HEK293 (cell line): Measurements from ENCODE around the gene KCNAB2.

Experiments
- OVOL3 ChIP-seq: fragments of 450-650 bp; formaldehyde crosslinking; IDR thresholded peaks from 2 replicates; pipeline ENCODE4 v1.5.1; 2016; ENCODE audit warnings: missing biosample characterization, missing genetic modification characterization
- REPIN1 ChIP-seq: fragments of 450-650 bp; formaldehyde crosslinking; IDR thresholded peaks from 2 replicates; pipeline ENCODE4 v1.5.1; 2017; ENCODE audit warnings: missing biosample characterization, missing genetic modification characterization, low read depth
- SETDB1 ChIP-seq: IDR thresholded peaks from one replicate; pipeline ENCODE4 v1.6.1; 2017; ENCODE audit warnings: mild to moderate bottlenecking, low read length, moderate library complexity, mixed read lengths; ENCODE audit not compliant: insufficient read length
- WT1 ChIP-seq: fragments of 450-650 bp; formaldehyde crosslinking; IDR thresholded peaks from 2 replicates; pipeline ENCODE4 v1.5.1; 2016; ENCODE audit warnings: missing biosample characterization, missing genetic modification characterization
- YY1 ChIP-seq: fragments of 450-650 bp; formaldehyde crosslinking; IDR thresholded peaks from 2 replicates; pipeline ENCODE4 v1.5.1; 2018; ENCODE audit warnings: missing biosample characterization, missing genetic modification characterization
- ZNF302 ChIP-seq: fragments of 450-650 bp; formaldehyde crosslinking; IDR thresholded peaks from 2 replicates; pipeline ENCODE4 v1.5.1; 2016; ENCODE audit warnings: missing biosample characterization, missing genetic modification characterization, low read depth
- ZNF521 ChIP-seq: fragments of 450-650 bp; formaldehyde crosslinking; IDR thresholded peaks from 2 replicates; pipeline ENCODE4 v1.5.1; 2017; ENCODE audit warnings: missing biosample characterization, mild to moderate bottlenecking, missing genetic modification characterization
- TF ChIP-seq, protein P1 (sequence below): fragments of 450-650 bp; formaldehyde crosslinking; IDR thresholded peaks from 2 replicates; pipeline ENCODE4 v1.5.1; 2016; ENCODE audit warnings: missing biosample characterization, missing genetic modification characterization
- TF ChIP-seq, protein P2 (sequence below): sonication (generic); formaldehyde crosslinking; IDR thresholded peaks from 2 replicates; pipeline ENCODE4 v1.8.1; 2022; ENCODE audit warnings: mild to moderate bottlenecking, moderate library complexity, missing genetic modification reagents
- TF ChIP-seq, protein P3 (sequence below): fragments of 450-650 bp; formaldehyde crosslinking; IDR thresholded peaks from 2 replicates; pipeline ENCODE4 v1.5.1; 2016; ENCODE audit warnings: missing biosample characterization, missing genetic modification characterization
- TF ChIP-seq, protein P4 (sequence below): fragments of 450-650 bp; IDR thresholded peaks from 2 replicates; pipeline ENCODE4 v1.5.1; 2018; ENCODE audit warnings: missing biosample characterization, missing genetic modification characterization
- TF ChIP-seq, protein P5 (sequence below): fragments of 450-650 bp; formaldehyde crosslinking; IDR thresholded peaks from 2 replicates; pipeline ENCODE4; 2016; ENCODE audit warnings: missing biosample characterization, missing genetic modification characterization

DNA sequence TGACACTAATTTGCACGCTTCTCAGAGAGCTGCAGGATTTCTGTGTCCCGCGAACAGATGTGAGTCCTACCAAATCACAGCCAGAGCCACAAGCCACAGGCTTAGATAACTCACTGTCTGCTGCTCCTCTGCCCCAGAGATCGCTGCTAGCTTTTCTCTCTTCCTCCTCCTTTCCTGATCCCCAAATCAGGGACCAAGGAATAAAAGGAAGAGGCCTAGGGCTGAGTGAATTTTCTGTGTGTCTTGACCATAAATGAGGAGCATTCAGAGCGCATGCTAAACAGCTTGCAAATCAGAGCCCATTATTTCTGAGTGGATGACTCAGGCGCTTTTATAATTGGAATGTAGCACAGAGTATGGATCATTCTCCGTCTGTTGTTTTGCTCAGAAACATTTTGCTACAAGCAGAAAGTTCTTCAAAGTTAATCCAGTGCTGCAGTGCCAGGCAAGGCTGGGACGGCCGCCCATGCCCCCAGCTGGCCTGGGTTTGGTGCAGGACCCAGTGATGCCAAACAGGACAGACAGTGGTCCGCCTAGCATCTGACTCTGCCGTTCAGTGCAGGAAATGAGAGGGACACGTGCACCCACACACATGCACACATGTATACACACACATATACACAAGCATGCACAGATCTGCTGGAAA lies 38.2 kb downstream of the KCNAB2 start:
- no peak for TF ChIP-seq ZNF302 (tag by site-specific recombination)
- TF ChIP-seq, protein P1, sequence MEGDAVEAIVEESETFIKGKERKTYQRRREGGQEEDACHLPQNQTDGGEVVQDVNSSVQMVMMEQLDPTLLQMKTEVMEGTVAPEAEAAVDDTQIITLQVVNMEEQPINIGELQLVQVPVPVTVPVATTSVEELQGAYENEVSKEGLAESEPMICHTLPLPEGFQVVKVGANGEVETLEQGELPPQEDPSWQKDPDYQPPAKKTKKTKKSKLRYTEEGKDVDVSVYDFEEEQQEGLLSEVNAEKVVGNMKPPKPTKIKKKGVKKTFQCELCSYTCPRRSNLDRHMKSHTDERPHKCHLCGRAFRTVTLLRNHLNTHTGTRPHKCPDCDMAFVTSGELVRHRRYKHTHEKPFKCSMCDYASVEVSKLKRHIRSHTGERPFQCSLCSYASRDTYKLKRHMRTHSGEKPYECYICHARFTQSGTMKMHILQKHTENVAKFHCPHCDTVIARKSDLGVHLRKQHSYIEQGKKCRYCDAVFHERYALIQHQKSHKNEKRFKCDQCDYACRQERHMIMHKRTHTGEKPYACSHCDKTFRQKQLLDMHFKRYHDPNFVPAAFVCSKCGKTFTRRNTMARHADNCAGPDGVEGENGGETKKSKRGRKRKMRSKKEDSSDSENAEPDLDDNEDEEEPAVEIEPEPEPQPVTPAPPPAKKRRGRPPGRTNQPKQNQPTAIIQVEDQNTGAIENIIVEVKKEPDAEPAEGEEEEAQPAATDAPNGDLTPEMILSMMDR (tag by site-specific recombination): no peak
- no peak for TF ChIP-seq YY1 (tag by site-specific recombination)
- TF ChIP-seq, protein P2, sequence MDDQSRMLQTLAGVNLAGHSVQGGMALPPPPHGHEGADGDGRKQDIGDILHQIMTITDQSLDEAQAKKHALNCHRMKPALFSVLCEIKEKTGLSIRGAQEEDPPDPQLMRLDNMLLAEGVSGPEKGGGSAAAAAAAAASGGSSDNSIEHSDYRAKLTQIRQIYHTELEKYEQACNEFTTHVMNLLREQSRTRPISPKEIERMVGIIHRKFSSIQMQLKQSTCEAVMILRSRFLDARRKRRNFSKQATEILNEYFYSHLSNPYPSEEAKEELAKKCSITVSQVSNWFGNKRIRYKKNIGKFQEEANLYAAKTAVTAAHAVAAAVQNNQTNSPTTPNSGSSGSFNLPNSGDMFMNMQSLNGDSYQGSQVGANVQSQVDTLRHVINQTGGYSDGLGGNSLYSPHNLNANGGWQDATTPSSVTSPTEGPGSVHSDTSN (CRISPR knock-in tag): no peak
- TF ChIP-seq, protein P3, sequence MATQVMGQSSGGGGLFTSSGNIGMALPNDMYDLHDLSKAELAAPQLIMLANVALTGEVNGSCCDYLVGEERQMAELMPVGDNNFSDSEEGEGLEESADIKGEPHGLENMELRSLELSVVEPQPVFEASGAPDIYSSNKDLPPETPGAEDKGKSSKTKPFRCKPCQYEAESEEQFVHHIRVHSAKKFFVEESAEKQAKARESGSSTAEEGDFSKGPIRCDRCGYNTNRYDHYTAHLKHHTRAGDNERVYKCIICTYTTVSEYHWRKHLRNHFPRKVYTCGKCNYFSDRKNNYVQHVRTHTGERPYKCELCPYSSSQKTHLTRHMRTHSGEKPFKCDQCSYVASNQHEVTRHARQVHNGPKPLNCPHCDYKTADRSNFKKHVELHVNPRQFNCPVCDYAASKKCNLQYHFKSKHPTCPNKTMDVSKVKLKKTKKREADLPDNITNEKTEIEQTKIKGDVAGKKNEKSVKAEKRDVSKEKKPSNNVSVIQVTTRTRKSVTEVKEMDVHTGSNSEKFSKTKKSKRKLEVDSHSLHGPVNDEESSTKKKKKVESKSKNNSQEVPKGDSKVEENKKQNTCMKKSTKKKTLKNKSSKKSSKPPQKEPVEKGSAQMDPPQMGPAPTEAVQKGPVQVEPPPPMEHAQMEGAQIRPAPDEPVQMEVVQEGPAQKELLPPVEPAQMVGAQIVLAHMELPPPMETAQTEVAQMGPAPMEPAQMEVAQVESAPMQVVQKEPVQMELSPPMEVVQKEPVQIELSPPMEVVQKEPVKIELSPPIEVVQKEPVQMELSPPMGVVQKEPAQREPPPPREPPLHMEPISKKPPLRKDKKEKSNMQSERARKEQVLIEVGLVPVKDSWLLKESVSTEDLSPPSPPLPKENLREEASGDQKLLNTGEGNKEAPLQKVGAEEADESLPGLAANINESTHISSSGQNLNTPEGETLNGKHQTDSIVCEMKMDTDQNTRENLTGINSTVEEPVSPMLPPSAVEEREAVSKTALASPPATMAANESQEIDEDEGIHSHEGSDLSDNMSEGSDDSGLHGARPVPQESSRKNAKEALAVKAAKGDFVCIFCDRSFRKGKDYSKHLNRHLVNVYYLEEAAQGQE (tag by site-specific recombination): no peak
- TF ChIP-seq, protein P4, sequence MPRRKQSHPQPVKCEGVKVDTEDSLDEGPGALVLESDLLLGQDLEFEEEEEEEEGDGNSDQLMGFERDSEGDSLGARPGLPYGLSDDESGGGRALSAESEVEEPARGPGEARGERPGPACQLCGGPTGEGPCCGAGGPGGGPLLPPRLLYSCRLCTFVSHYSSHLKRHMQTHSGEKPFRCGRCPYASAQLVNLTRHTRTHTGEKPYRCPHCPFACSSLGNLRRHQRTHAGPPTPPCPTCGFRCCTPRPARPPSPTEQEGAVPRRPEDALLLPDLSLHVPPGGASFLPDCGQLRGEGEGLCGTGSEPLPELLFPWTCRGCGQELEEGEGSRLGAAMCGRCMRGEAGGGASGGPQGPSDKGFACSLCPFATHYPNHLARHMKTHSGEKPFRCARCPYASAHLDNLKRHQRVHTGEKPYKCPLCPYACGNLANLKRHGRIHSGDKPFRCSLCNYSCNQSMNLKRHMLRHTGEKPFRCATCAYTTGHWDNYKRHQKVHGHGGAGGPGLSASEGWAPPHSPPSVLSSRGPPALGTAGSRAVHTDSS (tag by site-specific recombination): no peak
- TF ChIP-seq REPIN1 (tag by site-specific recombination): no peak
- TF ChIP-seq WT1: no peak
- no peak for TF ChIP-seq ZNF521
- TF ChIP-seq, protein P5, sequence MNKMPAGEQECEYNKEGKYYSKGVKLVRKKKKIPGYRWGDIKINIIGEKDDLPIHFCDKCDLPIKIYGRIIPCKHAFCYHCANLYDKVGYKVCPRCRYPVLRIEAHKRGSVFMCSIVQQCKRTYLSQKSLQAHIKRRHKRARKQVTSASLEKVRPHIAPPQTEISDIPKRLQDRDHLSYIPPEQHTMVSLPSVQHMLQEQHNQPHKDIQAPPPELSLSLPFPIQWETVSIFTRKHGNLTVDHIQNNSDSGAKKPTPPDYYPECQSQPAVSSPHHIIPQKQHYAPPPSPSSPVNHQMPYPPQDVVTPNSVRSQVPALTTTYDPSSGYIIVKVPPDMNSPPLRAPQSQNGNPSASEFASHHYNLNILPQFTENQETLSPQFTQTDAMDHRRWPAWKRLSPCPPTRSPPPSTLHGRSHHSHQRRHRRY (tag by site-specific recombination): no peak
- TF ChIP-seq SETDB1: no peak
- TF ChIP-seq OVOL3 (tag by site-specific recombination): no peak
